Activated T-helper 2 cell treated with anti-CD3 and anti-CD28 coated beads, Interferon-gamma antibody, Interleukin-2, Interleukin-4, amounts not matched to agents 10 μg/mL and 5 μg/mL and 100 μg/mL, durations not matched to agents 14 hours and 24 hours and 36 hours (primary cell): ENCODE measurements around the gene GCFC2. TPM values are rescaled to one million over a fixed set of nuclear protein-coding genes. Genes with fewer than 3 reads are reported as not detected.

ENCODE experiments used
- DNase-seq: peaks from one replicate; pipeline ENCODE4 v3.0.0; 2021; ENCODE audit warnings: low spot score
- H3K27ac Mint-ChIP-seq: one replicate; pipeline ENCODE4 v1.8.0; 2021; ENCODE audit warnings: mixed read lengths
- H3K27me3 Mint-ChIP-seq: one replicate; pipeline ENCODE4 v1.8.0; 2021; ENCODE audit warnings: low read depth, mixed read lengths
- H3K36me3 Mint-ChIP-seq: one replicate; pipeline ENCODE4 v1.8.0; 2021; ENCODE audit warnings: low read depth, mixed read lengths
- H3K4me1 Mint-ChIP-seq: one replicate; pipeline ENCODE4 v1.8.0; 2021; ENCODE audit warnings: low read depth, mixed read lengths
- H3K4me3 Mint-ChIP-seq: one replicate; pipeline ENCODE4 v1.8.0; 2021; ENCODE audit warnings: low read depth, mild to moderate bottlenecking, moderate library complexity, mixed read lengths
- H3K9me3 Mint-ChIP-seq: one replicate; pipeline ENCODE4 v1.8.0; 2021; ENCODE audit warnings: mixed read lengths
- intact Hi-C: fragments of 100-400 bp; cut with micrococcal nuclease; formaldehyde crosslinking; loops from one replicate; pipeline ENCODE4 v1.15.1; 2023
- total RNA-seq: library from RNA; stranded (reverse); gene quantifications from 2 replicates; pipeline ENCODE4 v1.2.3, GENCODE V29; 2022

The GCFC2 gene
- total RNA-seq, 1 donor from 2014 or later: 32.0 TPM

DNA sequence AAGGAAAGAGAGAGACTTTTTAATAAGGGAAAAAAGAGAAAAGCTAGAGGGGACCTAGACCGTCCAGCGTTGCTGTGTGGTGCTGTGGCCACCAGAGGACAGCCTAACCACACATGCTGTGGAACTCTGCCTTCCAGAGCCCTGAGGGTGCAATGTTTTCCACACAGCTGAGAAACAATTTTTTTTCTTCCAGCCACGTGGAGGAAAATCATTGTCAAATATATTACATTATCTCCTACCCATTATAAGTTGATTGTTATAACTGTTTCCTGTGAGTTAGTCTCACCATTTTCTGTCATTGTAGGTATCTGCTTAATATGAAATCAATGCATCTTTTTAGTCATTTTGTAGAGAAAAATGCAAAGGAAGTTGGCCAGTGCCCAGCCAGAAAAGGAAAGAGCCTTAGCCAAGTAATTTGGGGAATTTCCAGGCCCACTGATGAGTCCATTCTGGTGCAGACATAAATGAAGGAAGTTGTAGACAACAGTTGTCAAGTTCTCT lies 70.0 kb downstream of the GCFC2 start:
- Mint-ChIP-seq H3K27ac (no peak overlapping the region), H3K36me3 (no peaks in the 10 kb centered on the region), H3K27me3 (peaks cover 24% of the 10 kb centered on the region), H3K9me3 (no peaks in the 10 kb centered on the region), H3K4me1 (peaks cover 4% of the 10 kb centered on the region), H3K4me3 (no peak overlapping the region)
- intact Hi-C loops: loop anchor here (1.0 to 10.0 kb wide), 2 partner anchors 37 to 796 kb away; no protein-coding TSS in a partner anchor
- DNase-seq: peak; percentile 16

DNA sequence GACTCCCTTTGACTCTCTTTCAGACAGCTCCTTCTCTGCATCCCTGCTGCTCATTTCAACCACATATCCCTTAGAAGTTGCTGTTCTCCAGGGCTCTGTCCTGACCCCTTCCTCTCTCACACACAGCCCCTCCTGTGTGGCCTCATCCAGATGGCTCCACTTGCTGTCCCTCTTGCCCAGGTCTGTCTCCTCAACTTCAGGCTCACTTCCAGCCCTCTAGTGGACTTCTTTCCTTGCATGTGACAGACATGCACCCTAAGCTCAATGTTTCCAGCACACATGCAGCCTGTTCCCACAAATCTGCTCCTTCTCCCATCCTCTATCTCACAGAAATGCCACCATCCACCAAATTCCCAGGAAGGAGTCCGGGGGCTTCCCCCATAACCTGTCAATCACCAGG lies 73.1 kb downstream of the GCFC2 start:
- Mint-ChIP-seq H3K36me3 (no peaks in the 10 kb centered on the region), H3K4me1 (peaks cover 4% of the 10 kb centered on the region), H3K4me3 (no peak overlapping the region), H3K27ac (no peak overlapping the region), H3K9me3 (no peaks in the 10 kb centered on the region), H3K27me3 (peaks cover 27% of the 10 kb centered on the region)
- DNase-seq: no peak
- intact Hi-C loops: no loop called here

DNA sequence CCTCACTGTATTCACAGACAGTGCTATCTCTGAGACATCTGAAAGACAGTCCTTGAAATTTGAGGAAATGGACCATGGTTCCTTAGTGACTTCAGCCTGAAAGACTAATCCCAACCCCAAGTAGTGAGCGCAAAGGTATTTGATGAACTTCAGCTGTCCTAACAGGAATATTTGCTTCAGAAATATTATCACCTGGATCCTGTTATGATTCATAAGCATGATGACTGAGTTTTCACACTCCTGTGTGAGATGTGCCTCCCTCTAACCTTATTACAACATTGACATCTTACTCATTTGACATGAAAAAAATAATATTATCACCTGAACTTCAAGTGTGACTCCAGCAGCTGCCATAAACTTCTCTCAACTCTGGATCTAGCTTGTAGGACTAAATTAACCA lies 75.8 kb downstream of the GCFC2 start:
- intact Hi-C loops: no loop called here
- H3K4me3 Mint-ChIP-seq: no peak overlapping the region
- H3K36me3 Mint-ChIP-seq: no peaks in the 10 kb centered on the region

GRCh38 chr2:75633620-75634019 lies 77.1 kb downstream of the GCFC2 start:
- peaks cover 31% of the 10 kb centered on the region for H3K27me3 Mint-ChIP-seq
- no peak for DNase-seq
- no peak overlapping the region for H3K27ac Mint-ChIP-seq
- intact Hi-C loops: no loop called here
- no peaks in the 10 kb centered on the region for H3K36me3 Mint-ChIP-seq
- H3K9me3 Mint-ChIP-seq: no peaks in the 10 kb centered on the region
- no peaks in the 10 kb centered on the region for H3K4me1 Mint-ChIP-seq
- no peak overlapping the region for H3K4me3 Mint-ChIP-seq

More for the DNA sequence above, 75.8 kb downstream of the GCFC2 start:
- no peak for DNase-seq
- H3K27me3 Mint-ChIP-seq: peaks cover 35% of the 10 kb centered on the region
- no peaks in the 10 kb centered on the region for H3K9me3 Mint-ChIP-seq
- H3K4me1 Mint-ChIP-seq: no peaks in the 10 kb centered on the region
- no peak overlapping the region for H3K27ac Mint-ChIP-seq

- intact Hi-C loops: no loop called here
- Mint-ChIP-seq H3K4me3 (no peak overlapping the region), H3K4me1 (no peaks in the 10 kb centered on the region), H3K27me3 (peaks cover 27% of the 10 kb centered on the region), H3K27ac (no peak overlapping the region), H3K9me3 (no peaks in the 10 kb centered on the region), H3K36me3 (no peaks in the 10 kb centered on the region)
- no peak for DNase-seq
These were observed 77.9 kb downstream of the GCFC2 start for GRCh38 chr2:75632813-75633212.

- intact Hi-C loops: no loop called here
- Mint-ChIP-seq H3K4me1 (no peaks in the 10 kb centered on the region), H3K4me3 (no peak overlapping the region), H3K27ac (no peak overlapping the region), H3K36me3 (no peaks in the 10 kb centered on the region), H3K27me3 (peaks cover 22% of the 10 kb centered on the region), H3K9me3 (no peaks in the 10 kb centered on the region)
- no peak for DNase-seq
These were observed 78.5 kb downstream of the GCFC2 start for GRCh38 chr2:75632091-75632701.

DNA sequence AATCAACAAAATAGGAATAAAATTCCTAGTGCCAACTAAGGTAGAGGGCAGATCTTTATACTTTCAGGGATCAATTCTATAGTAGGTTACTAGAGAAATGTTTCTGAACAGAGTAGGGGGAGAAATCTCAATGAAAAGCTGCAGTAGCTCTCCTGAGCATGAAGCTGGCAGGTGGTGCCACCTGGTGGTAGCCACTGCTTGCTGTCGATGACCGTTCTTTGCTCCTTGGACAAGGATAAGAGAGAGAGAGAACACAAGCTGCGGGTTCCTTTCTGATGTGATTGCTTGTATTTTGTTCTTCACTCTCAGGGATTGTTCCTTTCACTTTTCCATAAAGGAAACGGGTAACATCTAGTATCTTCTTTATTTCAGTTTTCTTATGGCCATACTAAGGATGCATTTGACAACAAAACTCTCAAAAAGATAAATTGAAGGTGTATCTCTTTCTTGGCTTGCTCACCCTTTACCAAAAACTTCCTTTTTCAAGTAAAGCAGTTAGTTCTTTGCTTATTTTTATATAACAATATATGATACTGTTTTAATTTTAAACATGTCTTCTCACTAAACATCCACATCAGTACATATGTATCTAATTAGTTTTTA lies 82.7 kb downstream of the GCFC2 start:
- H3K27ac Mint-ChIP-seq: no peak overlapping the region
- peaks cover 23% of the 10 kb centered on the region for H3K27me3 Mint-ChIP-seq
- H3K36me3 Mint-ChIP-seq: no peaks in the 10 kb centered on the region
- no peaks in the 10 kb centered on the region for H3K4me1 Mint-ChIP-seq
- no peaks in the 10 kb centered on the region for H3K9me3 Mint-ChIP-seq
- H3K4me3 Mint-ChIP-seq: no peak overlapping the region
- DNase-seq: no peak
- intact Hi-C loops: loop anchor here (5.0 kb wide), 1 partner anchor 166 kb away; no protein-coding TSS in a partner anchor

DNA sequence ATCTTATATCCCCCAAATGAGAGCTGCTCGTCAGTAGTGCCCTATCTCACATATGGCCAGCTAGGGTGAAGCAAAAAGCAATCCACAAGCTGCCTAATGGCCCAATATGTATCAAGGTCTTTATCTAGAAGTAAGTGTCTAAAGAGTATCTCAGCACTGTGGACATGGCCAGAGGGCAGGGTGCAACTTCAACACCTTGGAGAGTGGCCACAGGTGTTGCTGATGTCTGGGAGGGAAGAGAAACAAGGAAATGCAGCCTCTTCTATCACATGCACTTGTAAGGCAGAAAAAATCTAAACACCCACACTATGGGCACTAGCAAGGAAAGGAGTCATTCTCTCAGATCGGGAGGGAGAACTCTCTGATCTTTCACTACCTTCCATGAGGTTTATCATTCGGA lies 87.8 kb downstream of the GCFC2 start:
- Mint-ChIP-seq H3K4me1 (no peaks in the 10 kb centered on the region), H3K27ac (no peak overlapping the region), H3K27me3 (peaks cover 18% of the 10 kb centered on the region), H3K9me3 (no peaks in the 10 kb centered on the region), H3K4me3 (no peak overlapping the region), H3K36me3 (no peaks in the 10 kb centered on the region)
- intact Hi-C loops: no loop called here
- DNase-seq: no peak

- Mint-ChIP-seq H3K4me1 (no peaks in the 10 kb centered on the region), H3K27ac (no peak overlapping the region), H3K27me3 (peaks cover 18% of the 10 kb centered on the region), H3K9me3 (no peaks in the 10 kb centered on the region), H3K4me3 (no peak overlapping the region), H3K36me3 (no peaks in the 10 kb centered on the region)
- intact Hi-C loops: no loop called here
- DNase-seq: no peak
These were observed 88.2 kb downstream of the GCFC2 start for GRCh38 chr2:75622500-75622899.

DNA sequence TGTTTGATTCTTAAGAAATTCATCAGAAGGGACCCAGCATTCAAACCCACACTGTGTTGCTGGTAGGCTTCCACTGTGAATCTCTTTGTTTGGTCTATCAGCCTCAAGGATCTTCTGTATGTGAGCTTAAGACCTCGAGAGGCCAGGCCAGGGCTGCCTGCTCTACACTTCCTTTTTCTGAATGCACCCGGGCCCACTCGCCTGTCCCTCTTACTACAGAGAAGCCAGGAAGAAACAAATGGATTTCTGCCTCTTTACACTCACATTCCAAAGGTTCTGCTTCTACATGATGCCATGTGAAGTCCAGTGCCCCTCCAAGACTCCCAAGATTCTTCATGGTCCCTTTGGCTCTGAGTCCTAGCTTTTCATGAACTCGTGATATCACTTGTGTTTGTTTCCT lies 89.5 kb downstream of the GCFC2 start:
- Mint-ChIP-seq H3K4me1 (no peaks in the 10 kb centered on the region), H3K9me3 (no peaks in the 10 kb centered on the region), H3K27me3 (peaks cover 18% of the 10 kb centered on the region), H3K27ac (no peak overlapping the region), H3K4me3 (no peak overlapping the region), H3K36me3 (no peaks in the 10 kb centered on the region)
- DNase-seq: no peak
- intact Hi-C loops: no loop called here

DNA sequence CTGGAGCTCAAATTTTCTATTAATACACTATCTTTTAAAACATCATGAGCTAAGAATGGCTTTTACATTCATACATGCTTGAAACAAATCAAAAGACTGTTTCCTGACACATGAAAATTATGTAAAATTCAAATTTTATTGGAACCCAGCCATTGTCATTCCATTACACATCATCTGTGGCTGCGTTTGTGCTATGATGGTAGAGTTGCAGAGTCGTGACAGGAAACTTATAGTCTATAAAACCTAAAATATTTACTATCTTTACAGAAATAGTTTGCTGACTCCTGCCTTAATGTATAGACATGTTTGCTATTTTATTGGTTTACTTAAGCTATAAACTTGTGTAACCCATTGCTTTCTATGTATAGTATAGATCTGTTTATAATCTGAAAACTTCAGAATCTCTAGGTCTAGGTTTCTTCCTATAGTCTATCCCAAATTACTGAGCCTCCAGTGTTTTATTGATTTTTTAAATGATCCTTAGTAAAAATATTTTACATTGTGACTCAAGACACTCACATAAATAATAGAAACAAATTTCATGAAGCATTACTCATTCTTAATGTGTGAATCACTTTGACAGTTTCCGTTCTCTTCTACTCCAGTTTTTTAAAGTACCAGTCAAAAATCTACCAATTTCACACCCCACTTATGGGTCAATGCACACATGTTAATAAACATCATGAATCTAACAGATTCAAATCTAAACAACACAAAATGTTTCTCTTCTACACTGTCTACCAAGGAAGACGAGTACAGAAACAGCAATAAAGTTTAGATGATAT lies 90.6 kb downstream of the GCFC2 start:
- Mint-ChIP-seq H3K9me3 (no peaks in the 10 kb centered on the region), H3K27me3 (peaks cover 15% of the 10 kb centered on the region), H3K27ac (no peak overlapping the region), H3K4me1 (no peaks in the 10 kb centered on the region), H3K36me3 (no peaks in the 10 kb centered on the region), H3K4me3 (no peak overlapping the region)
- DNase-seq: no peak
- intact Hi-C loops: no loop called here

GRCh38 chr2:75616933-75617332 lies 93.8 kb downstream of the GCFC2 start:
- Mint-ChIP-seq H3K9me3 (no peaks in the 10 kb centered on the region), H3K27me3 (peaks cover 8% of the 10 kb centered on the region), H3K4me1 (no peaks in the 10 kb centered on the region), H3K36me3 (no peaks in the 10 kb centered on the region), H3K4me3 (no peak overlapping the region), H3K27ac (no peak overlapping the region)
- intact Hi-C loops: no loop called here
- no peak for DNase-seq

DNA sequence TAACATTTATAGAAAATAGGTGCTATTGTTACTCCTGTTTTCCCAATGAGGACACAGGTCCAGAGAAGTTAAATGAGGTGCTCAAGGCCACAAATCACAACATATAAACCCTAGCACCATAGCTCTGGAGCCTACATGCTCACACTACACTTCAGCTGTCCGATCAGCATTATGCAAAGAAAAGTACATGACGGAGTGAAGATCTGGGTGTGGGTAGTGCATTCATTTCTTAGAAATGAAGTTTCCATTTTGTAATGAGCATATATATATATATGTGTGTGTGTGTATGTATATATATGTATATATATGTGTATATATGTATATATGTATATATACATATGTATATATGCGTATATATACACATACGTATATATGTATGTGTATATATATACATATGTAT lies 94.3 kb downstream of the GCFC2 start:
- Mint-ChIP-seq H3K9me3 (no peaks in the 10 kb centered on the region), H3K4me1 (no peaks in the 10 kb centered on the region), H3K27ac (no peak overlapping the region), H3K27me3 (peaks cover 11% of the 10 kb centered on the region), H3K4me3 (no peak overlapping the region), H3K36me3 (no peaks in the 10 kb centered on the region)
- no peak for DNase-seq
- intact Hi-C loops: no loop called here
